ENCODE data around the gene DUSP28. TPM values are rescaled to one million over a fixed set of nuclear protein-coding genes. Genes with fewer than 3 reads are reported as not detected.

DUSP28 gene
- total and polyA plus RNA-seq, 2 donors, result 7.2 to 9.0 TPM

GRCh38 chr2:240597419-240598181 lies 37.4 kb downstream of the DUSP28 start:
- 98% methylated on average over 22 of the region's 22 CpGs for WGBS
- Histone ChIP-seq H3K4me1 (ENCODE audit: control insufficient read depth in 2 of 2, insufficient read depth in 2 of 2, low read length in 2 of 2) (no peaks in the 10 kb centered on the region), H3K9me3 (ENCODE audit: control insufficient read depth in 2 of 2, insufficient read depth in 1 of 2, low read length in 1 of 2) (no peaks in the 10 kb centered on the region), H3K36me3 (ENCODE audit: control insufficient read depth in 2 of 2, insufficient read depth in 2 of 2, low read length in 1 of 2) (peaks cover 63 to 86% of the 10 kb centered on the region in 2 donors), H3K4me3 (ENCODE audit: low read length in 2 of 2) (no peak overlapping the region), H3K27ac (ENCODE audit: low read depth in 1 of 2, low read length in 1 of 2) (no peak overlapping the region), H3K27me3 (ENCODE audit: control insufficient read depth in 2 of 2, insufficient read depth in 1 of 2, low read length in 1 of 2) (no peaks in the 10 kb centered on the region)
- DNase-seq (ENCODE audit: low read depth in 6 of 9, low spot score in 9 of 9), result no peak

GRCh38 chr2:240598311-240598911 lies 38.3 kb downstream of the DUSP28 start:
- no peak overlapping the region for H3K4me3 ChIP-seq (ENCODE audit: low read length in 2 of 2)
- no peaks in the 10 kb centered on the region for H3K4me1 ChIP-seq (ENCODE audit: control insufficient read depth in 2 of 2, insufficient read depth in 2 of 2, low read length in 2 of 2)
- 98% methylated on average over 17 of the region's 17 CpGs for WGBS
- H3K36me3 ChIP-seq (ENCODE audit: control insufficient read depth in 2 of 2, insufficient read depth in 2 of 2, low read length in 1 of 2), result peaks cover 57 to 78% of the 10 kb centered on the region in 2 donors
- no peak for DNase-seq (ENCODE audit: low read depth in 6 of 9, low spot score in 9 of 9)
- H3K27me3 ChIP-seq (ENCODE audit: control insufficient read depth in 2 of 2, insufficient read depth in 1 of 2, low read length in 1 of 2), result no peaks in the 10 kb centered on the region
- H3K9me3 ChIP-seq (ENCODE audit: control insufficient read depth in 2 of 2, insufficient read depth in 1 of 2, low read length in 1 of 2), result no peaks in the 10 kb centered on the region
- no peak overlapping the region for H3K27ac ChIP-seq (ENCODE audit: low read depth in 1 of 2, low read length in 1 of 2)

- Histone ChIP-seq H3K4me1 (ENCODE audit: control insufficient read depth in 2 of 2, insufficient read depth in 2 of 2, low read length in 2 of 2) (no peaks in the 10 kb centered on the region), H3K27ac (ENCODE audit: low read depth in 1 of 2, low read length in 1 of 2) (no peak overlapping the region), H3K4me3 (ENCODE audit: low read length in 2 of 2) (no peak overlapping the region), H3K9me3 (ENCODE audit: control insufficient read depth in 2 of 2, insufficient read depth in 1 of 2, low read length in 1 of 2) (no peaks in the 10 kb centered on the region), H3K36me3 (ENCODE audit: control insufficient read depth in 2 of 2, insufficient read depth in 2 of 2, low read length in 1 of 2) (peaks cover 50 to 72% of the 10 kb centered on the region in 2 donors), H3K27me3 (ENCODE audit: control insufficient read depth in 2 of 2, insufficient read depth in 1 of 2, low read length in 1 of 2) (no peaks in the 10 kb centered on the region)
- no peak for DNase-seq (ENCODE audit: low read depth in 6 of 9, low spot score in 9 of 9)
- WGBS, result 98% methylated on average over 11 of the region's 11 CpGs
These were observed 39.0 kb downstream of the DUSP28 start for GRCh38 chr2:240599141-240599583.

GRCh38 chr2:240600451-240600961 lies 40.3 kb downstream of the DUSP28 start:
- 97% methylated on average over 16 of the region's 16 CpGs for WGBS
- Histone ChIP-seq H3K27me3 (ENCODE audit: control insufficient read depth in 2 of 2, insufficient read depth in 1 of 2, low read length in 1 of 2) (no peaks in the 10 kb centered on the region), H3K4me3 (ENCODE audit: low read length in 2 of 2) (no peak overlapping the region), H3K36me3 (ENCODE audit: control insufficient read depth in 2 of 2, insufficient read depth in 2 of 2, low read length in 1 of 2) (peaks cover 40 to 59% of the 10 kb centered on the region in 2 donors), H3K9me3 (ENCODE audit: control insufficient read depth in 2 of 2, insufficient read depth in 1 of 2, low read length in 1 of 2) (no peaks in the 10 kb centered on the region), H3K27ac (ENCODE audit: low read depth in 1 of 2, low read length in 1 of 2) (no peak overlapping the region), H3K4me1 (ENCODE audit: control insufficient read depth in 2 of 2, insufficient read depth in 2 of 2, low read length in 2 of 2) (no peaks in the 10 kb centered on the region)
- DNase-seq (ENCODE audit: low read depth in 6 of 9, low spot score in 9 of 9), result no peak

DNA sequence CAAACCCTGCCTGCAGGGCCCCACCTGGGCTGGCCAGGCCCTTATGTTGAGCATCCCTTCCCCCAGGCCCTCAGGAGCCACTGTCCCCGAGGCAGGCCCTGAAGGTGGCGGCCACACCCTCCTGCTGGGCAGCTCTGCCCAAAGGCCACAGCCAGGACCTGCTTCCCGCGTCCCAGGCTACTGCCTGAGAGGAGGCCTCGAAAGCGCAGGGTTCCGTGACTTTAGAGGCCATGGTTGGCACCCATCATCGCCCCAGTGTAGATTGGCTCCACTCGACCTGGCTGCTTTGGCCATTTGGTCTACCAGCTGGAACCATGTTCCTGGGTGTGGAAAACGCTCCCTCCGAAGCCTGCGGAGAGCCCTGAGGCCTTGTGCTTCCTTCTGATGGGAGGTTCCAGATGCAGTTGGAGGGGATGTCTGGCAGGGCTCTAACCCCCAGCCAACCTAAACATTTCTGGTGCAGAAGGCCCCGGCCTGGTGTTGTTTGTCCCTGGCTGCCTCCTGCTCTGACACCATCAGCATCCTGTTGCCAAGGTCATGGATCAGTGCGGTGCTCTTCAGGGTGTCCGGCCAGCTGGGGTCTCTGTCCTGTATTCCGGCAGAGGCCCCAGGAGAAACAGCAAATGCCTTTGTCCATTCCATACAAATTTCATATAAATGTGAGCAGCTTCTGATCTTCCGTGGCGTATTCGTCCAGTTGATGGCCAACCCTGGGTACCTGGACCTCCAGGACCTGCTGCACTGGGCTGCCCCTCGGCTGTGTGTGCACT lies 41.1 kb downstream of the DUSP28 start:
- no peaks in the 10 kb centered on the region for H3K9me3 ChIP-seq (ENCODE audit: control insufficient read depth in 2 of 2, insufficient read depth in 1 of 2, low read length in 1 of 2)
- DNase-seq (ENCODE audit: low read depth in 6 of 9, low spot score in 9 of 9), result no peak
- WGBS, result 97% methylated on average over 20 of the region's 20 CpGs
- no peak overlapping the region for H3K4me3 ChIP-seq (ENCODE audit: low read length in 2 of 2)
- no peak overlapping the region for H3K27ac ChIP-seq (ENCODE audit: low read depth in 1 of 2, low read length in 1 of 2)
- H3K36me3 ChIP-seq (ENCODE audit: control insufficient read depth in 2 of 2, insufficient read depth in 2 of 2, low read length in 1 of 2), result peaks cover 33 to 52% of the 10 kb centered on the region in 2 donors
- H3K4me1 ChIP-seq (ENCODE audit: control insufficient read depth in 2 of 2, insufficient read depth in 2 of 2, low read length in 2 of 2), result no peaks in the 10 kb centered on the region
- no peaks in the 10 kb centered on the region for H3K27me3 ChIP-seq (ENCODE audit: control insufficient read depth in 2 of 2, insufficient read depth in 1 of 2, low read length in 1 of 2)

DNA sequence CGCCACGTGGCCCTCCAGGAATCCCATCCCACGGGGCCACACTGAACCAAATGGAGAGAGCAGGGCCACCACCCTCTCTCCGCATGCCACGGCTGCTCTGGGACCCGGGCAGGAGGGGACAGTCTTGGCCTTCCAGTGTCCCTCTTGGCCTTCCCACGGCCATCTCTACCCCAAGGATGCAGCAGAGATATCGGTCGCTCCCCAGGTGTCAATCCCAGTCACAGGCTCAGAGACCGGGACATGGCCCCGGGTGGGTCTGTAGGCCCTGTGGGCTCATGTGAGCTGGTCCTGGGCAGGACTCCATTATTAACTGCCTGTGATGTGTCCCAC lies 41.6 kb downstream of the DUSP28 start:
- H3K4me1 ChIP-seq (ENCODE audit: control insufficient read depth in 2 of 2, insufficient read depth in 2 of 2, low read length in 2 of 2), result no peaks in the 10 kb centered on the region
- DNase-seq (ENCODE audit: low read depth in 6 of 9, low spot score in 9 of 9), result no peak
- no peak overlapping the region for H3K27ac ChIP-seq (ENCODE audit: low read depth in 1 of 2, low read length in 1 of 2)
- H3K36me3 ChIP-seq (ENCODE audit: control insufficient read depth in 2 of 2, insufficient read depth in 2 of 2, low read length in 1 of 2), result peaks cover 28 to 46% of the 10 kb centered on the region in 2 donors
- H3K27me3 ChIP-seq (ENCODE audit: control insufficient read depth in 2 of 2, insufficient read depth in 1 of 2, low read length in 1 of 2), result no peaks in the 10 kb centered on the region
- 96% methylated on average over 11 of the region's 11 CpGs for WGBS
- H3K9me3 ChIP-seq (ENCODE audit: control insufficient read depth in 2 of 2, insufficient read depth in 1 of 2, low read length in 1 of 2), result no peaks in the 10 kb centered on the region
- H3K4me3 ChIP-seq (ENCODE audit: low read length in 2 of 2), result no peak overlapping the region

DNA sequence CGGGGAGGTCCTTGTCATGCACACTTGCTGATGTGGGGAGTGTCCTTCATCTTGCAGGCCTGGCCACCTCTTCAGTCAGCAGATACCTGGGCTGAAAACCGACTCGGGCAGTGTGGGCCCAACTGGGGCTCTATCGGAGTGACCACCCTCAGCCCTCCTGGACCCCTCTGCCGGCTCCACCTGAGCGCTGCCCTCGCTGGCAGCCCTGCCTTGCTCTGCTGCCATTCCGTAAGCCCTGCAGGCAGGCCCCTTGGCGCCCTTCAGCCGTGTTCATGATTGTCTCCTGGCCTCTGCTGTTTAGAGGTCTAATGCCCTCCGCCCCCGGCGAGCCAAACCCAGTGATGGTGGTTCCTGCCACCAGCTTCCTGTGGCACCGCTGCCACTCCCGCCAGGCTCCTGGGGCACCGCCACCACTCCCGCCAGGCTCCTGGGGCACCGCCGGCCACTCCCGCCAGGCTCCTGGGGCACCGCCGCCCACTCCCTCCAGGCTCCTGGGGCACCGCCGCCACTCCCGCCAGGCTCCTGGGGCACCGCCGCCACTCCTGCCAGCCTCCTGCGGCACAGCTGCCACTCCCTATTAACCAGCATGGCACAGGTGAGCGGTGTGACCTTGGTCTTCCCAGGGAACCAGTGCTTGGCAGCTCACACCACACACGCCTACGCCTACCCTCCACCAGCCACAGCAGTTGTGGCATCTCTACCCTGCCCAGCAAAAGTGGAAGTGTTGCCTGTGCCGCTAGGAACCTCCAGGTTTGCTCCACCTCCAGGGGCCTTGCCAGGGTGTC lies 42.3 kb downstream of the DUSP28 start:
- Histone ChIP-seq H3K27me3 (ENCODE audit: control insufficient read depth in 2 of 2, insufficient read depth in 1 of 2, low read length in 1 of 2) (no peaks in the 10 kb centered on the region), H3K4me1 (ENCODE audit: control insufficient read depth in 2 of 2, insufficient read depth in 2 of 2, low read length in 2 of 2) (no peaks in the 10 kb centered on the region), H3K36me3 (ENCODE audit: control insufficient read depth in 2 of 2, insufficient read depth in 2 of 2, low read length in 1 of 2) (peaks cover 24 to 40% of the 10 kb centered on the region in 2 donors), H3K27ac (ENCODE audit: low read depth in 1 of 2, low read length in 1 of 2) (no peak overlapping the region), H3K9me3 (ENCODE audit: control insufficient read depth in 2 of 2, insufficient read depth in 1 of 2, low read length in 1 of 2) (no peaks in the 10 kb centered on the region), H3K4me3 (ENCODE audit: low read length in 2 of 2) (no peak overlapping the region)
- no peak for DNase-seq (ENCODE audit: low read depth in 6 of 9, low spot score in 9 of 9)
- 93% methylated on average over 32 of the region's 32 CpGs for WGBS

GRCh38 chr2:240603081-240603835 lies 43.1 kb downstream of the DUSP28 start:
- H3K4me1 ChIP-seq (ENCODE audit: control insufficient read depth in 2 of 2, insufficient read depth in 2 of 2, low read length in 2 of 2), result no peaks in the 10 kb centered on the region
- no peak overlapping the region for H3K27ac ChIP-seq (ENCODE audit: low read depth in 1 of 2, low read length in 1 of 2)
- no peaks in the 10 kb centered on the region for H3K27me3 ChIP-seq (ENCODE audit: control insufficient read depth in 2 of 2, insufficient read depth in 1 of 2, low read length in 1 of 2)
- peaks cover 16 to 33% of the 10 kb centered on the region in 2 donors for H3K36me3 ChIP-seq (ENCODE audit: control insufficient read depth in 2 of 2, insufficient read depth in 2 of 2, low read length in 1 of 2)
- no peak for DNase-seq (ENCODE audit: low read depth in 6 of 9, low spot score in 9 of 9)
- no peaks in the 10 kb centered on the region for H3K9me3 ChIP-seq (ENCODE audit: control insufficient read depth in 2 of 2, insufficient read depth in 1 of 2, low read length in 1 of 2)
- 94% methylated on average over 22 of the region's 22 CpGs for WGBS
- H3K4me3 ChIP-seq (ENCODE audit: low read length in 2 of 2), result no peak overlapping the region
